ENCODE data around the gene PNKP.

PNKP gene

GRCh38 chr19:49889038-49889686, 21.8 kb upstream of the PNKP start:
- no peak overlapping the region for H3K4me2 ChIP-seq (ENCODE audit: low read length)
- H3K27me3 ChIP-seq (ENCODE audit: control insufficient read depth, low read length), result peaks cover 37% of the 10 kb centered on the region
- H3K4me3 ChIP-seq (ENCODE audit: low read length), result no peak overlapping the region

GRCh38 chr19:49888510-49888824, 21.1 kb upstream of the PNKP start:
- H3K9me3 ChIP-seq (ENCODE audit: control insufficient read depth, insufficient read depth, low read length), result no peaks in the 10 kb centered on the region
- H3K4me3 ChIP-seq (ENCODE audit: low read length), result no peak overlapping the region
- H3K27me3 ChIP-seq (ENCODE audit: control insufficient read depth, low read length), result peaks cover 34% of the 10 kb centered on the region
- H3K27ac ChIP-seq (ENCODE audit: low read depth, low read length), result no peak overlapping the region
- H3K9me2 ChIP-seq (replicated peaks; ENCODE audit: control insufficient read depth, low read length), result no peaks in the 10 kb centered on the region
- peak overlapping the region; percentile 33 for H3K4me2 ChIP-seq (ENCODE audit: low read length)
- no peaks in the 10 kb centered on the region for H3K79me2 ChIP-seq (ENCODE audit: control insufficient read depth, low read length)
- TF ChIP-seq EZH2phosphoT487 (IDR thresholded peaks at IDR 0.05; ENCODE audit: borderline replicate concordance, low read length) (no peak), CTCF (IDR thresholded peaks at IDR 0.05; ENCODE audit: low read depth, low read length, poor library complexity, severe bottlenecking) (no peak)
- H4K20me1 ChIP-seq (ENCODE audit: control insufficient read depth, insufficient read depth, low read depth, low read length), result no peaks in the 10 kb centered on the region
- H3K36me3 ChIP-seq (ENCODE audit: control insufficient read depth, low read length), result peaks cover under 1% of the 10 kb centered on the region
- H3F3A ChIP-seq (ENCODE audit: control insufficient read depth, insufficient read depth), result peaks cover 5% of the 10 kb centered on the region; the same call in 1 of the 2 replicates
- H3K4me1 ChIP-seq (ENCODE audit: control insufficient read depth, low read length), result peaks cover 34% of the 10 kb centered on the region

More at GRCh38 chr19:49889038-49889686, 21.8 kb upstream of the PNKP start:
- Histone ChIP-seq H3K36me3 (ENCODE audit: control insufficient read depth, low read length) (no peaks in the 10 kb centered on the region), H3K9me3 (ENCODE audit: control insufficient read depth, insufficient read depth, low read length) (no peaks in the 10 kb centered on the region), H3F3A (ENCODE audit: control insufficient read depth, insufficient read depth) (peaks cover 5% of the 10 kb centered on the region; the same call in 1 of the 2 replicates), H3K9me2 (replicated peaks; ENCODE audit: control insufficient read depth, low read length) (no peaks in the 10 kb centered on the region), H3K79me2 (ENCODE audit: control insufficient read depth, low read length) (no peaks in the 10 kb centered on the region), H4K20me1 (ENCODE audit: control insufficient read depth, insufficient read depth, low read depth, low read length) (no peaks in the 10 kb centered on the region), H3K4me1 (ENCODE audit: control insufficient read depth, low read length) (peaks cover 34% of the 10 kb centered on the region), H3K27ac (ENCODE audit: low read depth, low read length) (no peak overlapping the region)
- TF ChIP-seq CTCF (IDR thresholded peaks at IDR 0.05; ENCODE audit: low read depth, low read length, poor library complexity, severe bottlenecking) (no peak), EZH2phosphoT487 (IDR thresholded peaks at IDR 0.05; ENCODE audit: borderline replicate concordance, low read length) (no peak)

- Histone ChIP-seq H4K20me1 (ENCODE audit: control insufficient read depth, insufficient read depth, low read depth, low read length) (no peaks in the 10 kb centered on the region), H3K27ac (ENCODE audit: low read depth, low read length) (no peak overlapping the region), H3K9me2 (replicated peaks; ENCODE audit: control insufficient read depth, low read length) (no peaks in the 10 kb centered on the region), H3K4me2 (ENCODE audit: low read length) (peak overlapping the region; percentile 33), H3K9me3 (ENCODE audit: control insufficient read depth, insufficient read depth, low read length) (peaks cover 2% of the 10 kb centered on the region; the same call in 1 of the 2 replicates), H3K36me3 (ENCODE audit: control insufficient read depth, low read length) (peaks cover 7% of the 10 kb centered on the region), H3F3A (ENCODE audit: control insufficient read depth, insufficient read depth) (peaks cover 5% of the 10 kb centered on the region; the same call in 1 of the 2 replicates), H3K4me1 (ENCODE audit: control insufficient read depth, low read length) (peaks cover 34% of the 10 kb centered on the region), H3K79me2 (ENCODE audit: control insufficient read depth, low read length) (no peaks in the 10 kb centered on the region), H3K27me3 (ENCODE audit: control insufficient read depth, low read length) (peaks cover 30% of the 10 kb centered on the region), H3K4me3 (ENCODE audit: low read length) (no peak overlapping the region)
- no peak for TF ChIP-seq EZH2phosphoT487 (IDR thresholded peaks at IDR 0.05; ENCODE audit: borderline replicate concordance, low read length)
- no peak for TF ChIP-seq CTCF (IDR thresholded peaks at IDR 0.05; ENCODE audit: low read depth, low read length, poor library complexity, severe bottlenecking)
Measured at GRCh38 chr19:49887665-49888509, 20.5 kb upstream of the PNKP start.
